Dedifferentiated amniotic fluid mesenchymal stem cell (primary cell): ENCODE data around the gene QTRT2.

ENCODE experiments used
- DNase-seq: peaks from one replicate; pipeline ENCODE4 v3.0.0-alpha.2; 2016; ENCODE audit errors: extremely low spot score

QTRT2 gene

GRCh38 chr3:114122027-114122709, 65.6 kb downstream of the QTRT2 start:
- DNase-seq, result no peak

GRCh38 chr3:114126461-114126860, 69.9 kb downstream of the QTRT2 start:
- no peak for DNase-seq

GRCh38 chr3:114127517-114127916, 71.0 kb downstream of the QTRT2 start:
- DNase-seq, result no peak

- DNase-seq, result no peak
Measured at GRCh38 chr3:114128231-114128630, 71.7 kb downstream of the QTRT2 start.

- DNase-seq, result no peak
Measured at GRCh38 chr3:114128826-114129225, 72.3 kb downstream of the QTRT2 start.

- DNase-seq, result no peak
Measured at GRCh38 chr3:114132500-114132899, 76.0 kb downstream of the QTRT2 start.

- DNase-seq, result no peak
Measured at GRCh38 chr3:114133947-114134346, 77.4 kb downstream of the QTRT2 start.
